Hepatocyte (in vitro differentiated cells): ENCODE results near the gene KDM2A. TPM values are rescaled to one million over a fixed set of nuclear protein-coding genes. Genes with fewer than 3 reads are reported as not detected.

ENCODE experiments used
- DNase-seq: peaks from one replicate; pipeline ENCODE4 v3.0.0-alpha.2; 2016; ENCODE audit warnings: low spot score
- H2AFZ ChIP-seq: fragments of 200-600 bp; sonication (generic); 2 replicates; pipeline ENCODE4 v1.6.0; 2016; ENCODE audit warnings: antibody characterized with exemption, mild to moderate bottlenecking
- H3K27ac ChIP-seq: fragments of 200-600 bp; sonication (generic); 2 replicates; pipeline ENCODE4 v1.5.1; 2016; ENCODE audit warnings: mild to moderate bottlenecking
- H3K27me3 ChIP-seq: fragments of 200-600 bp; sonication (generic); 2 replicates; pipeline ENCODE4 v1.6.1; 2016
- H3K36me3 ChIP-seq: fragments of 200-600 bp; sonication (generic); replicated peaks from 2 replicates; pipeline ENCODE4 v1.5.1; 2016; ENCODE audit warnings: low read depth; ENCODE audit not compliant: insufficient read depth
- H3K4me1 ChIP-seq: fragments of 200-600 bp; sonication (generic); 2 replicates; pipeline ENCODE4 v1.5.1; 2016; ENCODE audit warnings: mild to moderate bottlenecking, moderate library complexity; ENCODE audit not compliant: insufficient read depth
- H3K4me2 ChIP-seq: fragments of 200-600 bp; sonication (generic); 2 replicates; pipeline ENCODE4 v1.6.0; 2016
- H3K4me3 ChIP-seq: fragments of 200-600 bp; sonication (generic); 2 replicates; pipeline ENCODE4 v1.5.1; 2016; ENCODE audit warnings: mild to moderate bottlenecking
- H3K79me2 ChIP-seq: fragments of 200-600 bp; sonication (generic); 2 replicates; pipeline ENCODE4 v1.6.0; 2017; ENCODE audit warnings: mild to moderate bottlenecking
- H3K9me2 ChIP-seq: fragments of 200-600 bp; sonication (generic); replicated peaks from 2 replicates; pipeline ENCODE4 v1.6.0; 2017; ENCODE audit warnings: mild to moderate bottlenecking; ENCODE audit not compliant: insufficient read depth
- H3K9me3 ChIP-seq: fragments of 200-600 bp; sonication (generic); 2 replicates; pipeline ENCODE4 v1.5.1; 2016; ENCODE audit warnings: low read depth, mild to moderate bottlenecking
- H4K20me1 ChIP-seq: fragments of 200-600 bp; sonication (generic); 2 replicates; pipeline ENCODE4 v1.6.0; 2016; ENCODE audit warnings: mild to moderate bottlenecking; ENCODE audit not compliant: insufficient read depth, poor library complexity, severe bottlenecking
- CTCF ChIP-seq: fragments of 200-600 bp; sonication (generic); IDR thresholded peaks from 2 replicates; pipeline ENCODE4 v1.5.1; 2016; ENCODE audit warnings: antibody characterized with exemption, mild to moderate bottlenecking; ENCODE audit not compliant: poor library complexity
- EZH2 ChIP-seq: fragments of 200-600 bp; sonication (generic); IDR thresholded peaks from 2 replicates; pipeline ENCODE4 v1.6.1; 2016; ENCODE audit warnings: antibody characterized with exemption, mild to moderate bottlenecking, borderline replicate concordance
- EZH2phosphoT487 ChIP-seq: fragments of 200-600 bp; sonication (generic); IDR thresholded peaks from one replicate; pipeline ENCODE4 v1.6.1; 2018; ENCODE audit warnings: antibody characterized with exemption, mild to moderate bottlenecking, low read depth, moderate library complexity; ENCODE audit not compliant: unreplicated experiment, severe bottlenecking
- WGBS: methylation state at CpG from one replicate; pipeline ENCODE4 v1.1.6; 2016; ENCODE audit warnings: low lambda C conversion rate; ENCODE audit errors: missing lambda C conversion rate; 5-methylcytosine and 5-hydroxymethylcytosine counted together
- polyA plus RNA-seq: library from polyadenylated mRNA; unstranded; fragments of >200 nt; fragmentation: Nextera tagmentation; extraction: Ambion mirVana; gene quantifications from 2 replicates; pipeline ENCODE4 v1.2.1, GENCODE V29; 2016
- total RNA-seq: library from RNA; depleted of rRNA; stranded (reverse); fragments of >200 nt; gene quantifications from 2 replicates; pipeline ENCODE4 v1.2.3, GENCODE V29; 2014

KDM2A gene
- total and polyA plus RNA-seq, 2 experiments from 2014 or later = 18.7 to 51.2 TPM

DNA sequence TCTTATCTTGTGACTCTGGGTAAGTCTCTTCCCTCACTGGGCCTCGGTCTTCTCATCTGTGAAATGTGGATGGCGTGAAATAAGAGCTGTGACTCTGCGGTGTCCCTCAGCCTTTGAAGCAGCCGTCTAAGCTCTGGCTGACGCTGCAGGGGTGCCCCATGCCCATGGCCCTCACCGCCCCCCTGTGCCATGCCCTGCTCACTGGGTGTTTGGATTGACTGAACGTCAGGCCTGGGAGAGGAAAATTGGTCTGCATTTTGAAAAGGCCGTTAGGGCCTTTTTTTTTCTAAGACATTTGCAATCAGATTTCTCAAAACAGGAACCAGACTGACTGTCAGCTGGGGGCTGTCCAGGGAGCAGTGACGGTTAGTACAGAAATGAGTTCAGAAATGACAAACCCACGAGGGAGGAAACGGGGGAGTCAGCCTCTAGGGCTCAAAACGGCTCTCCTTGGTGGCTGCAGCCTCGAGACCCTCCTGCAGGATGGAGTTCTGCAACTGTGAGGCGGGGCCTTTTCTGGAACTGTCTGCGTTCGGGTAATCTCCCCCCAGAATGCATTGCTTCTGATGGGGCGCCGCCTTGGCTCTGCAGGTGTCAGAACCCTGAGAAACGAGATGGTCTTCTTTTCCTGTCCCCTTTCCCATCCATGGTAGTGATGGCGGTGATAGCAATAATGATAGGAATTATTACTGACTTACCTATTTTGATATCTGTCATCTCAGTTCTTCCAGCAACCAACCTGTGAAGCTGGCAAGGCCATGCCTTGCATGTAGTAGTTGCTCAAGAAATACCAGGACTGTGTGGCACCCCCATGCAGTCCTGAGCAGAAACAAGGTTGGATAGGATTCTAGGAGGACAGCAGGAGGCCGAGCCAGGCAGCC, 149.3 kb downstream of the KDM2A start:
- no peak for DNase-seq
- Histone ChIP-seq H3K27me3 (no peaks in the 10 kb centered on the region), H3K4me2 (peak overlapping the region; percentile 92), H3K9me3 (no peaks in the 10 kb centered on the region), H3K27ac (peak overlapping the region; percentile 87), H3K4me3 (no peak overlapping the region), H3K4me1 (peaks cover 29% of the 10 kb centered on the region), H4K20me1 (peaks cover 58% of the 10 kb centered on the region), H3K9me2 (no peaks in the 10 kb centered on the region), H3K79me2 (peaks cover 75% of the 10 kb centered on the region), H3K36me3 (no peaks in the 10 kb centered on the region), H2AFZ (no peak overlapping the region)
- TF ChIP-seq EZH2 (no peak), CTCF (no peak), EZH2phosphoT487 (no peak)
- 84% methylated on average over 21 of the region's 21 CpGs for WGBS

DNA sequence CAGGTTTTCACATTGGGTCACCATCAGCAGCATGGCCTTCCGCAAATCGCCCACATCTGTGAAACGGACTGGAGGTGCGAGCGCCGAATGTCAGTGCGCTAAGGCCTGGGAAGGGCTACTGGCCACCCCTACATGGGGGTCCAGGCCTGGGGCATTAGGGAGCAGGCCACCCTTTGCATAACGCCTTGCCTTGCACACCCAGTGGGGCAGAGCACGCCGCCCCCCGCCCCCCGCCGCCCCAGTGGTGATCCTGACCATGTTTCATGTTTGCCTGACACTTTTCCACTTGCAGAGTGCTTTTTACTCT, 149.9 kb downstream of the KDM2A start:
- peaks cover 29% of the 10 kb centered on the region for H3K4me1 ChIP-seq
- peaks cover 81% of the 10 kb centered on the region for H3K79me2 ChIP-seq
- no peak overlapping the region for H3K27ac ChIP-seq
- 99% methylated on average over 13 of the region's 13 CpGs for whole genome bisulfite sequencing
- no peak overlapping the region for H3K4me3 ChIP-seq
- no peak for DNase-seq
- H3K9me3 ChIP-seq = no peaks in the 10 kb centered on the region
- H3K9me2 ChIP-seq = no peaks in the 10 kb centered on the region
- H3K4me2 ChIP-seq = no peak overlapping the region
- no peaks in the 10 kb centered on the region for H3K27me3 ChIP-seq
- peaks cover 62% of the 10 kb centered on the region for H4K20me1 ChIP-seq
- no peak overlapping the region for H2AFZ ChIP-seq
- no peaks in the 10 kb centered on the region for H3K36me3 ChIP-seq
- TF ChIP-seq EZH2phosphoT487 = no peak
- no peak for TF ChIP-seq EZH2
- TF ChIP-seq CTCF = no peak

GRCh38 chr11:67269401-67270255, 150.6 kb downstream of the KDM2A start:
- Histone ChIP-seq H3K27me3 (no peaks in the 10 kb centered on the region), H3K4me1 (peaks cover 29% of the 10 kb centered on the region), H3K4me2 (peak overlapping the region; percentile 78), H3K4me3 (no peak overlapping the region), H3K79me2 (peaks cover 88% of the 10 kb centered on the region), H3K36me3 (no peaks in the 10 kb centered on the region), H3K9me2 (no peaks in the 10 kb centered on the region), H4K20me1 (peaks cover 65% of the 10 kb centered on the region), H3K9me3 (no peaks in the 10 kb centered on the region), H3K27ac (peak overlapping the region; percentile 56), H2AFZ (no peak overlapping the region)
- 73% methylated on average over 15 of the region's 15 CpGs for WGBS
- no peak for TF ChIP-seq EZH2phosphoT487
- no peak for TF ChIP-seq EZH2
- no peak for TF ChIP-seq CTCF
- DNase-seq = no peak
